HepG2 (cell line): ENCODE data around the gene TBRG1. TPM values are rescaled to one million over a fixed set of nuclear protein-coding genes. Genes with fewer than 3 reads are reported as not detected.

ENCODE experiments used
- polyA plus RNA-seq, 8 experiments: library from polyadenylated mRNA; depleted of rRNA in 3 of 8; stranded (reverse) in 7 of 8; unstranded in 1 of 8; fragments of >200 nt; fragmentation: Illumina TruSeq in 4 of 8; extraction: Trizol in 4 of 8; gene quantifications; 2 replicates each; pipeline versions ENCODE4 v1.2.1 to v1.2.3, GENCODE V29; 2011 to 2016; ENCODE audit warnings: low read depth in 4 of 8, missing spikeins in 1 of 8, mixed read lengths in 1 of 8; ENCODE audit not compliant: insufficient read depth in 1 of 8
- small RNA-seq, 3 experiments: library from RNA; depleted of rRNA; stranded (forward); fragments of <200 nt; gene quantifications; one replicate each; pipeline ENCODE3, GENCODE V24; 2012; ENCODE audit warnings: low read depth in 2 of 3, low replicate concordance in 1 of 3; ENCODE audit not compliant: insufficient read length in 3 of 3, insufficient read depth in 2 of 3
- total RNA-seq, 5 experiments: library from RNA; depleted of rRNA; stranded (reverse); fragments of >200 nt; fragmentation: Illumina TruSeq; extraction: Trizol; gene quantifications; 2 replicates each; pipeline ENCODE4 v1.2.3, GENCODE V29; 2016; ENCODE audit warnings: low read depth in 1 of 5

TBRG1 gene
- total and polyA plus RNA-seq, 2 of the 13 experiments (the other 11 are each of a cell fraction or from before 2014, with no cell fraction given): 21.7 to 25.6 TPM

Small RNAs within 50 kb of the gene (small RNA-seq; reads per million reads assigned to genes)
- 0 reads per million in 3 experiments for gene RNA5SP352

Other genes with a start within 250 kb of the TBRG1 start
- not detected in 2 replicates for gene OR8B2, start 238.4 kb upstream of the TBRG1 start, total RNA-seq (2016; rRNA removed; fragmentation: Illumina TruSeq; extraction: Trizol)
- gene OR8B2, start 238.4 kb upstream of the TBRG1 start, polyA plus RNA-seq (2011; rRNA removed): not detected in 2 replicates
- gene OR8B3, start 223.8 kb upstream of the TBRG1 start, total RNA-seq (2016; rRNA removed; fragmentation: Illumina TruSeq; extraction: Trizol): not detected in 2 replicates
- gene OR8B3, start 223.8 kb upstream of the TBRG1 start, polyA plus RNA-seq (2011; rRNA removed): not detected in 2 replicates
- gene OR8B4, start 198.0 kb upstream of the TBRG1 start, total RNA-seq (2016; rRNA removed; fragmentation: Illumina TruSeq; extraction: Trizol): not detected in 2 replicates
- gene OR8B4, start 198.0 kb upstream of the TBRG1 start, polyA plus RNA-seq (2011; rRNA removed): not detected in 2 replicates
- gene OR8B8, start 177.2 kb upstream of the TBRG1 start, total RNA-seq (2016; rRNA removed; fragmentation: Illumina TruSeq; extraction: Trizol): not detected in 2 replicates
- not detected in 2 replicates for gene OR8B8, start 177.2 kb upstream of the TBRG1 start, polyA plus RNA-seq (2011; rRNA removed)
- not detected in 2 replicates for gene OR8B12, start 79.2 kb upstream of the TBRG1 start, total RNA-seq (2016; rRNA removed; fragmentation: Illumina TruSeq; extraction: Trizol)
- gene OR8B12, start 79.2 kb upstream of the TBRG1 start, polyA plus RNA-seq (2011; rRNA removed): not detected in 2 replicates
- gene OR8A1, start 52.9 kb upstream of the TBRG1 start, total RNA-seq (2016; rRNA removed; fragmentation: Illumina TruSeq; extraction: Trizol): not detected in 2 replicates
- gene OR8A1, start 52.9 kb upstream of the TBRG1 start, polyA plus RNA-seq (2011; rRNA removed): not detected in 2 replicates
- gene PANX3, start 11.4 kb upstream of the TBRG1 start, total RNA-seq (2016; rRNA removed; fragmentation: Illumina TruSeq; extraction: Trizol): not detected in 2 replicates
- not detected in 2 replicates for gene PANX3, start 11.4 kb upstream of the TBRG1 start, polyA plus RNA-seq (2011; rRNA removed)
- 4.5 and 7.0 TPM in 2 replicates for gene SIAE, start 50.9 kb downstream of the TBRG1 start, total RNA-seq (2016; rRNA removed; fragmentation: Illumina TruSeq; extraction: Trizol)
- gene SIAE, start 50.9 kb downstream of the TBRG1 start, polyA plus RNA-seq (2011; rRNA removed): 21.8 and 22.4 TPM in 2 replicates
- 8.4 and 12.7 TPM in 2 replicates for gene SPA17, start 51.0 kb downstream of the TBRG1 start, total RNA-seq (2016; rRNA removed; fragmentation: Illumina TruSeq; extraction: Trizol)
- 2.9 and 4.4 TPM in 2 replicates for gene SPA17, start 51.0 kb downstream of the TBRG1 start, polyA plus RNA-seq (2011; rRNA removed)
- gene NRGN, start 117.1 kb downstream of the TBRG1 start, total RNA-seq (2016; rRNA removed; fragmentation: Illumina TruSeq; extraction: Trizol): 0.18 TPM in 1 of 2 replicates, not detected in the other
- gene NRGN, start 117.1 kb downstream of the TBRG1 start, polyA plus RNA-seq (2011; rRNA removed): 0.12 and 0.22 TPM in 2 replicates
- 0.46 and 0.80 TPM in 2 replicates for gene VSIG2, start 129.4 kb downstream of the TBRG1 start, total RNA-seq (2016; rRNA removed; fragmentation: Illumina TruSeq; extraction: Trizol)
- gene VSIG2, start 129.4 kb downstream of the TBRG1 start, polyA plus RNA-seq (2011; rRNA removed): 2.7 and 3.5 TPM in 2 replicates
- 0.48 and 1.2 TPM in 2 replicates for gene ESAM, start 139.4 kb downstream of the TBRG1 start, total RNA-seq (2016; rRNA removed; fragmentation: Illumina TruSeq; extraction: Trizol)
- gene ESAM, start 139.4 kb downstream of the TBRG1 start, polyA plus RNA-seq (2011; rRNA removed): 6.3 and 6.8 TPM in 2 replicates
- gene MSANTD2, start 177.5 kb downstream of the TBRG1 start, total RNA-seq (2016; rRNA removed; fragmentation: Illumina TruSeq; extraction: Trizol): 6.8 and 10.1 TPM in 2 replicates
- 7.5 and 8.7 TPM in 2 replicates for gene MSANTD2, start 177.5 kb downstream of the TBRG1 start, polyA plus RNA-seq (2011; rRNA removed)
- gene ROBO3, start 242.6 kb downstream of the TBRG1 start, total RNA-seq (2016; rRNA removed; fragmentation: Illumina TruSeq; extraction: Trizol): 0.07 TPM in 1 of 2 replicates, not detected in the other
- gene ROBO3, start 242.6 kb downstream of the TBRG1 start, polyA plus RNA-seq (2011; rRNA removed): 2.2 and 2.4 TPM in 2 replicates